ENCODE results near the gene CRTAC1.
"Not testable (repeated sequence)": the region's sequence is repeated elsewhere in the genome, so short reads cannot be mapped to it uniquely, and the experiment has no call there.

Gene CRTAC1

GRCh38 chr10:97870990-97871389, 159.4 kb downstream of the CRTAC1 start:
- no peak for DNase-seq (ENCODE audit: low read depth in 2 of 2)

- DNase-seq (ENCODE audit: low read depth in 2 of 2) = peak; percentile 60
Measured at GRCh38 chr10:97869091-97870042, 161.1 kb downstream of the CRTAC1 start.

DNA sequence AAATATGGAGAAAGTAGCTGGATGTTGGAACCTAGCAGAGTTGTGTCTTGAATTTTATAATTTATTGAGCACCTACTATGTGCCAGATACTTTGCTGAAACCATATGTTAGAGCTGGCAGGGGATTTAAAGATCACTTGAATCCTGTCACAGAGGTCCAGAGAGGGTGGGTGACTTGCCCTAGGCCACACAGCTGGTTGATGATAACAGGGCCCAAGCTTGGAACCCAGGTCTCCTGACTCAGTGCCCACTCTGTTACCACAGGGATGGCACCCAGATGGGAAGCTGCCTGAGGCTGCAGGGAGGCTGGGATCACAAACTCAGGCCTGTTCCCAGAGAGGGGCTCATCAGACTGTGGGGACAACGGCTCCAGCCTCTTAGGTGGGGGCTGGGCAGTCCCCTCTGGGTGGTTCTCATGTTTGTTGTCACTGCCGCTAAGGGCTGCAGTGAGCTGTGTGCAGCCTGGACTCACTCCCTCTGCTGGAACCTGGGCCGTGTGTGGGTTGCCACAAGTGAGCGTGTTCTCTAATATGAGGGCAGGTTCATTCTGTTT, 162.2 kb downstream of the CRTAC1 start:
- no peak for DNase-seq (ENCODE audit: low read depth in 2 of 2)

DNA sequence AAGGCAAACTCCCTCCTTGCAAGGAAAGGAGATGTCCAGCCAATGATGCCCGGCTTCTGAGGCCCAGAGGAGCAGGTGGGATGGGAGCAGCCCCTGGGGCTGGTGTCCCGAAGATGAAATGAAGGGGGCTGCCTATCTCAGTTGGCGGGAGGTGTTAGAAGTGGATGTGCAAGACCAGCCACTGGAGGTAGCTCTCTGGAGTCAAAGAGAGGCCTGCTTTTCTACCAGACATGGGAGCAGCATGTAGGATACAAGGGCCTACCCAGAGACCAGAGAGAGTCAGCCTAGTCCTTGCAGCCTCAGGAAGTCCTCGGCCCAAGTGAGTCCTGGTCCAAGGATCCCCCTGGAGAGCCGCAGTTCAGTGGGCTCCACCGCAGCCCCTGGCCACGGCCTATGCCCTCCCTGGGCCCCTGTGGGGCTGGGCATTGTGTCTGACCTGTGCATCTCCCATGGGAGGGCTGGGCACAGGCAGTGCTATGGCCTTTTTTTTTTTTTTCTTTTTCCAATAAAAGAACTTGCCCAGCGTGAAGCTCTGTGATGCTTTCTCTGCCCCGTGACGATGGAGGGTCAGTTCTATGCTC, 163.1 kb downstream of the CRTAC1 start:
- DNase-seq (ENCODE audit: low read depth in 2 of 2) = no peak

GRCh38 chr10:97866524-97867219, 163.7 kb downstream of the CRTAC1 start:
- no peak for DNase-seq (ENCODE audit: low read depth in 2 of 2)

- no peak for DNase-seq (ENCODE audit: low read depth in 2 of 2)
Measured at GRCh38 chr10:97865488-97865887, 164.9 kb downstream of the CRTAC1 start.

- no peak for DNase-seq (ENCODE audit: low read depth in 2 of 2)
Measured at GRCh38 chr10:97863808-97864207, 166.6 kb downstream of the CRTAC1 start.

DNA sequence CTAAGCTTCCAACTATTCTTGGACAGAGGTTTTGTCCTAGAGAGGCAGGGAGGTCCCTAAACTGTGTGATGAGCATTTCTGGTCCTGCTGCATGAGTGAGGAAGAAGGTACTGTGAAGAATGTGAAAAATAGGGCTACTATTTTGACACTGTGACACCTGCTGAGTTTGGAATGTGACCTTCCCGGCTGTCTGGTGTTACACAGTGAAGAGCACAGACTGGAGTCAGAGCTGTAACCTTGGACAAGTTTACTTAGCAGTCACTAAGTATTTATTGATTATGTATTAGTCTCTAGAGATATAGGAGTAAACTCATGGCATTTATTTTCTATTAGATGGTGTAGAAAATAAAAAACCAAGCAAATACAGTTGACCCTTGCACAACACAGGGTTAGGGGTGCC, 168.5 kb downstream of the CRTAC1 start:
- no peak for DNase-seq (ENCODE audit: low read depth in 2 of 2)

DNA sequence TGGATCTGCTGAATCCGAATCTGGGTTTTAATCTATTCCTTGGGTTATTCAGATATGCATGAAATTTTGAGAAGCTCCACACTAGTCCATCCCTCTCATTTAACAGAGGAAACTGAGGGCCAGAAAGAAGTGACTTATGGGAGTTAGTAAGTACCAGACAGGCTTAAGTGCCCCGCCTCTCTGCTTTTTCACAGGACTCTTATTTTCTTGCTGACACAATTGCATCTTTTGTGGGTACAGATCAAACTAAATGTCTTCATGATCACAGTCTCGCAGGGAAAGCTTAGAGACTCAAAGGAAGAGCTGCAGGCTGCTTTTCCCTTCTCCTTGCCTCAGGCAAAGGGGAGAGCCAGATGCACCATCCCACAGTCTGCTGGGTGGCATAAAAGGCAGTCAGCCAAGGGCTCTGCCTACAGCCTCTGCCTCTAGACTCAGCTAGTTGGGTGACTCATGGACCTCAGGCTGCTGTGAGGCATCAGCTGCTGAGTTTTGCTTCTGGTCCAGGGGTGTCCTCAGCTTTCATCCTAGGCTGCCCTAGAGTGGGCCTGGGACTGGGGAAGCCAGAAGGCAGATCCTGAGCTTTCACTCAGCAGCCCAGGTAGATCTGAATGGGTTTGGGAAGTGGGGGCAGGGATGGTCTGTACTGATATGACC, 169.2 kb downstream of the CRTAC1 start:
- no peak for DNase-seq (ENCODE audit: low read depth in 2 of 2)

GRCh38 chr10:97858001-97858439, 172.4 kb downstream of the CRTAC1 start:
- no peak for DNase-seq (ENCODE audit: low read depth in 2 of 2)

DNA sequence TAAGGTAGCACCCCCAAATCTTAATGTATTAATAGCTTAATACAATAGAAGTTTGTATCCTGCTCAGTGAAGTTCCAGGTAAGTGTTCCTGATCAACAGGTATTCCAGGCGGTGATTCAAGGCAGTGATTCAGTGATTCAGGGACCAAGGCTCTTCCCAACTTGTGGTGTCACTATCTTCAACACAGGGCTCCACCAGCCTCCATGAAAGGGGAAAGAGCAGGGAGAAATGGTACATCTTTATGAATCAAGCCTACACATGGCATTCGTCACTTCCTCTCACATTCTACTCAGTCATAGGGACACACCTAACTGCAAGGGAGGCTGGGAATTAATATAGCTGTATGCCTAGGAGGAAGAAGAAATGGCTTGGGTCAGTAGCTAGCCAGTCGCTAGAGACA, 175.7 kb downstream of the CRTAC1 start:
- no peak for DNase-seq (ENCODE audit: low read depth in 2 of 2)

- DNase-seq (ENCODE audit: low read depth in 2 of 2) = no peak
Measured at GRCh38 chr10:97852840-97853405, 177.5 kb downstream of the CRTAC1 start.

DNA sequence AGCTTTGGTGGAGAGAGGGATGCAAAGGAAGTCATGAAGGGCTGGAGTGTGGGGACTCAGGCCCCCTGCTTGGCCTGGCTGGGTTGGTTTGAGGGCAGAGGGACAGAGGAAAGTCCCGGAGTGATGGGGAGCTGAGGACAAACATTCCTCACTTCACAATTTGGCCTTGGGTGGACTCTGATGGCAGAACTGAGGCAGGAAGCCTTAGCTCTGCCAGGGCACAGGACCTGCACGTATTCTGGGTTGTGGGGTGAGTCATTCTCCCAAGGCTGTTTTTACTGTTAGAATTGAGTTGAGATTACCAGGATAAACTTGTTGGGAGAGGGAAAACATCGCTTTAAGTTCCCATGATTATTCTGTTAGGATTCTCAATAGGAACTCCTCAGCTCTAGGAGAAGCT, 178.1 kb downstream of the CRTAC1 start:
- DNase-seq (ENCODE audit: low read depth in 2 of 2) = no peak

GRCh38 chr10:97851341-97852001, 178.9 kb downstream of the CRTAC1 start:
- no peak for DNase-seq (ENCODE audit: low read depth in 2 of 2)

GRCh38 chr10:97850446-97850845, 180.0 kb downstream of the CRTAC1 start:
- no peak for DNase-seq (ENCODE audit: low read depth in 2 of 2)

DNA sequence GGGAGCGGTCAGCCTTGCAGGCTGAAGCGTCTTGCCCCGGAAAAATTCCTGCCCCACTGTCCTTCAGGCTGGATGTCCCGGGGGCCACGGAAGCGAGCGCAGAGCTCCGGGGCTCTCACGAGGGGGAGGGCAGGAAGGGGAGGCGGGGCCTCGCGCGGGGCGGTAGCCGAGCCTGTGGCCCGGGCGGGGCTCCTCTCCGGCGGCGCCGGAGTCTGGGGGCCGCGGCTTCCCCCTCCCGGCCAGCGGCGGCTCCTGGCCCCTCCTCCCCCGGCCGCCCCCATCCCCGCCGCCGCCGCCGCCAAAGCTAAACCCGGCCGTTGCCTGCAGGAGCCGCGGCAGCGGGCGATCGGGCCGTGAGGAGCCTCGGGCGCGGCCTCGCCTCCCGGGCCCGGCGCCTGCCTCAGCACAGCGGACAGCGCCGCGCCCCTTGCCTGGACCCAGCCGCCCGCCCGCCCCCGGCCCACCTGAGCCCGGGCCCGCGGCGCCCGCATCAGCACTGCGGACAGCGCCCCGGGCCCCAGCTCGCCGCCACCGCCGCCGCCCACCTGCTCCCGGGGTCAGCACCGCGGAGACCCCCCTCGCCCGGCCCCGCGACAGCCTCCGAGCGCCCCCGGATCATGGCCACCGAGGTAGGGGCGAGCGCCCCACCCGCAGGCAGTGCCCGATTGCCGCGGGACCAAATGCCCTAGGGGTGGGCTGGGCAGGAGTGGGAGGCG, 180.6 kb downstream of the CRTAC1 start, which contains the start of gene GOLGA7B:
GOLGA7B (plus strand) TSS at position 157 of the 716 bp plus-strand sequence; CDS start at position 618, 461 bp downstream.
- peak in 1 of 2 donors; percentile 20 for DNase-seq (ENCODE audit: low read depth in 2 of 2)

- DNase-seq (ENCODE audit: low read depth in 2 of 2) = no peak
Measured at GRCh38 chr10:97849103-97849686, 181.2 kb downstream of the CRTAC1 start.

- no peak for DNase-seq (ENCODE audit: low read depth in 2 of 2)
Measured at GRCh38 chr10:97844678-97845077, 185.7 kb downstream of the CRTAC1 start.

- not testable (repeated sequence) for DNase-seq (ENCODE audit: low read depth in 2 of 2)
Measured at GRCh38 chr10:97843972-97844371, 186.4 kb downstream of the CRTAC1 start.

DNA sequence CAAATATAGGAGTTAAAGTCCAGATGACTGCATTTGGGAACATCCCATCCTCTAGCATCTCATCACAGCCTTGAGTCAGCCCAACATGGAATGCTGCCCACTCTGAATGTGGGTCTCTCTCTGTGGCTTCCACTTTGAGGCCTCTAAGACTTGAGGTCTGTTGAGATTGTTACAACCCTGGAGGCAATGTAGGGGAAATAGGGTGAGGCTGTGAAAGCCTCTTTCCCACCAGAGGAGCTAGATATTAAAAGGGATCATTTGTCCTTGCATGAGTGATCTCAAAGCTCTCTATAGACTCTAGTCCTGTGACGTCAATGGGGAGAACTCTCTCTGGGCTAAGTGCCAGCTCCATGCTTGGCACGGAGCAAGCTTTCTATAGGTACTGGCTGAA, 187.1 kb downstream of the CRTAC1 start:
- DNase-seq (ENCODE audit: low read depth in 2 of 2) = no peak

Measured in activated CD8-positive, alpha-beta memory T cell treated with anti-CD3 and anti-CD28 coated beads for 4 hours (primary cell).